Sigmoid colon (tissue), 7 donors: ENCODE results near the gene COL5A1. TPM values are rescaled to one million over a fixed set of nuclear protein-coding genes. Genes with fewer than 3 reads are reported as not detected.

Experiments
- DNase-seq: peaks from one replicate; pipeline ENCODE4 v3.0.0-alpha.2; 2019
- H3K27ac ChIP-seq, 4 donors: fragments of 200-600 bp; sonication (generic); one replicate each; pipeline ENCODE4 v1.5.1; 2016 to 2019; ENCODE audit warnings: mild to moderate bottlenecking in 1 of 4
- H3K27me3 ChIP-seq, 3 donors: fragments of 200-600 bp; sonication (generic); one replicate each; pipeline ENCODE4 v1.5.1; 2019; ENCODE audit warnings: mild to moderate bottlenecking in 1 of 3
- H3K36me3 ChIP-seq, 4 donors: fragments of 200-600 bp; sonication (generic); one replicate each; pipeline ENCODE4 v1.5.1; 2016 to 2019
- H3K4me1 ChIP-seq, 4 donors: fragments of 200-600 bp; sonication (generic); one replicate each; pipeline ENCODE4 v1.5.1; 2017 to 2019
- H3K4me3 ChIP-seq, 4 donors: fragments of 200-600 bp; sonication (generic); one replicate each; pipeline ENCODE4 v1.5.1; 2017 to 2019; ENCODE audit warnings: mild to moderate bottlenecking in 2 of 4, moderate library complexity in 1 of 4
- H3K9me3 ChIP-seq, 4 donors: fragments of 200-600 bp in 3 of 4; sonication (generic) in 3 of 4; one replicate each; pipeline versions ENCODE4 v1.5.1 to v1.6.1; 2013 to 2019
- EP300 ChIP-seq, 4 donors: sonication (generic); formaldehyde crosslinking; IDR thresholded peaks; one replicate each; pipeline ENCODE4 v1.6.1; 2017; ENCODE audit warnings: antibody characterized with exemption in 4 of 4
- POLR2A ChIP-seq, 2 donors: fragments of 450-650 bp; IDR thresholded peaks; one replicate each; pipeline ENCODE4 v1.6.1; 2016; ENCODE audit warnings: antibody characterized with exemption in 2 of 2, mild to moderate bottlenecking in 2 of 2, moderate library complexity in 2 of 2
- POLR2AphosphoS5 ChIP-seq, 4 donors: sonication (generic); formaldehyde crosslinking; IDR thresholded peaks; one replicate each; pipeline ENCODE4 v1.6.1; 2017; ENCODE audit warnings: antibody characterized with exemption in 4 of 4
- WGBS, 2 donors: extraction: QIAGEN DNeasy Blood & Tissue Kit; methylation state at CpG; one replicate each; pipeline ENCODE4 v1.1.7; 2013; 5-methylcytosine and 5-hydroxymethylcytosine counted together
- intact Hi-C: fragments of 100-400 bp; cut with DNase I; formaldehyde crosslinking; loops from one replicate; pipeline ENCODE4 v1.15.1; 2023
- polyA plus RNA-seq, 3 donors: library from polyadenylated mRNA; stranded (reverse); fragments of 200-250 nt; gene quantifications; one replicate each; pipeline ENCODE4 v1.2.3, GENCODE V29; 2013
- total RNA-seq, 4 donors: library from RNA; depleted of rRNA; stranded (reverse); fragments of >200 nt; gene quantifications; one replicate each; pipeline ENCODE4 v1.1.0, GENCODE V29; 2016
- TF ChIP-seq, protein P1 (sequence below), 4 experiments: fragments of 450-650 bp in 3 of 4; fragments of 200-600 bp in 1 of 4; IDR thresholded peaks; one replicate each; pipeline ENCODE4 v1.5.1; 2016 to 2019; ENCODE audit warnings: antibody characterized with exemption in 4 of 4, mild to moderate bottlenecking in 3 of 4, moderate library complexity in 2 of 4
- donor health status: healthy with polysubstance abuse.
- donor health status: Bipolar disorder and iron deficiency.
- donor health status: healthy.

The COL5A1 gene
- total and polyA plus RNA-seq, 7 donors: 4.2 to 168 (median 24.2) TPM

DNA sequence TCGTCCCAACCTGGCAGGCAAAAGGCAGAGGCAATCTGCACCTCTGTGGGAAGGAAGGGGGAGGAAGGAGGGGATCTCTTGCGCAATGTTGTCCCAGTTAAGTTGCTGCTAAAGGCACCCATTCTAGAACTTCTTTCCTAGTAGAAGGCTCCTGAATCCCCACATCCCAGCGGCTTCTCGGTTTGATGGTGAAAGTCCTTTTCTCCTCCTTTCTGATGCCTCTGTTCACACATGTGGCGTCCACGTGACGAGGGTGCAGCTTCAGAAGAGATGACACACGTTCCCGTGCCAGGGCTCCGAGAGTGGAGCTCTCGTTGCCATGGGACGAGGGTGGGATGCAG, 142.1 kb downstream of the COL5A1 start:
- intact Hi-C loops: no loop called here
- Histone ChIP-seq H3K27ac (no peak overlapping the region), H3K36me3 (peaks cover 8 to 73% (median 33%) of the 10 kb centered on the region in 4 donors), H3K9me3 (no peaks in the 10 kb centered on the region), H3K4me3 (no peak overlapping the region), H3K27me3 (no peaks in the 10 kb centered on the region), H3K4me1 (peaks cover 0 to 16% (median 11%) of the 10 kb centered on the region in 4 donors)
- TF ChIP-seq, protein P1, sequence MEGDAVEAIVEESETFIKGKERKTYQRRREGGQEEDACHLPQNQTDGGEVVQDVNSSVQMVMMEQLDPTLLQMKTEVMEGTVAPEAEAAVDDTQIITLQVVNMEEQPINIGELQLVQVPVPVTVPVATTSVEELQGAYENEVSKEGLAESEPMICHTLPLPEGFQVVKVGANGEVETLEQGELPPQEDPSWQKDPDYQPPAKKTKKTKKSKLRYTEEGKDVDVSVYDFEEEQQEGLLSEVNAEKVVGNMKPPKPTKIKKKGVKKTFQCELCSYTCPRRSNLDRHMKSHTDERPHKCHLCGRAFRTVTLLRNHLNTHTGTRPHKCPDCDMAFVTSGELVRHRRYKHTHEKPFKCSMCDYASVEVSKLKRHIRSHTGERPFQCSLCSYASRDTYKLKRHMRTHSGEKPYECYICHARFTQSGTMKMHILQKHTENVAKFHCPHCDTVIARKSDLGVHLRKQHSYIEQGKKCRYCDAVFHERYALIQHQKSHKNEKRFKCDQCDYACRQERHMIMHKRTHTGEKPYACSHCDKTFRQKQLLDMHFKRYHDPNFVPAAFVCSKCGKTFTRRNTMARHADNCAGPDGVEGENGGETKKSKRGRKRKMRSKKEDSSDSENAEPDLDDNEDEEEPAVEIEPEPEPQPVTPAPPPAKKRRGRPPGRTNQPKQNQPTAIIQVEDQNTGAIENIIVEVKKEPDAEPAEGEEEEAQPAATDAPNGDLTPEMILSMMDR (IDR thresholded peaks at IDR 0.05): no peak
- TF ChIP-seq POLR2A (IDR thresholded peaks at IDR 0.05) (no peak), EP300 (IDR thresholded peaks at IDR 0.05) (no peak), POLR2AphosphoS5 (IDR thresholded peaks at IDR 0.05) (peak in 1 of 4 donors; percentile 15)
- peak; percentile 84 for DNase-seq
- 72 to 82% methylated on average over 12 of the region's 12 CpGs for WGBS, 2 donors

DNA sequence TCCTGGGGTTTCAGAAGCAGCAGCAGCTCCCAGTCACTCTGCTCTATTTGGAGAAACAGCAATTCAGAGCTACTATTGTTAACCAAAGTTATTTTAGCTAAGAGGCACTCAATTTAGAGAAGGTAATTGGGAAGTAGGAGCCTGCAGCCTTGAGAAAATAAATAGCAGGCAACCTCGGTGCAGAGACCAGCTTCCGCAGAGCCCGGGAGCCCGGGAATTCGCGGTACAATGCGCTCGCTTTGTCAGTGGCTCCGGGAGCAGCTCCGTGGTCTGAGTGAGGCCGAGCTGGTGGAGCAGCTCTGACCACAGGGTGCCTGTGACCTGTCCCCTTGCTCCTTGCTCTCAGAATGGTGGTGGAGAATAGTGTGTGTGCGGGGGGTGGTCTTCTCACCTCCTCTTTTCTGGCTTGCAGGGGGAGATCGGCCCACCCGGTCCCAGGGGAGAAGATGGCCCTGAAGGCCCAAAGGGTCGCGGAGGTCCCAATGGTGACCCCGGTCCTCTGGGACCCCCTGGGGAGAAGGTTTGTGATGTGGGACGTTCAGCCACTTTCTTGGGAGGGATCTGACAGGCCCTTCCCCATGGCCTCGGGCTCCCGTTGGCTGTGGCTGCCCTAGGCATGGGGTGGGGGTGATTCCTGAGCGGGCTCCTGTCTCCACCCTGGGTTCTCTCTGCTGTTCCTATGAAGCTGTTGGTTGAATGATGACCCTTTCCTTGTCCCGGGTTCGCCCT, 143.1 kb downstream of the COL5A1 start:
- 74 to 80% methylated on average over 23 of the region's 23 CpGs for whole genome bisulfite sequencing, 2 donors
- H3K4me3 ChIP-seq: no peak overlapping the region
- TF ChIP-seq POLR2AphosphoS5 (IDR thresholded peaks at IDR 0.05) (no peak), EP300 (IDR thresholded peaks at IDR 0.05) (no peak), POLR2A (IDR thresholded peaks at IDR 0.05) (no peak)
- TF ChIP-seq, protein P1 (IDR thresholded peaks at IDR 0.05): no peak
- H3K27me3 ChIP-seq: no peaks in the 10 kb centered on the region
- no peaks in the 10 kb centered on the region for H3K9me3 ChIP-seq
- peaks cover 0 to 11% (median 5%) of the 10 kb centered on the region in 4 donors for H3K4me1 ChIP-seq
- H3K36me3 ChIP-seq: peaks cover 8 to 79% (median 38%) of the 10 kb centered on the region in 4 donors
- intact Hi-C loops: no loop called here
- no peak for DNase-seq
- peak overlapping the region in 3 of 4 donors; percentile 5 to 31 (median 5) for H3K27ac ChIP-seq

DNA sequence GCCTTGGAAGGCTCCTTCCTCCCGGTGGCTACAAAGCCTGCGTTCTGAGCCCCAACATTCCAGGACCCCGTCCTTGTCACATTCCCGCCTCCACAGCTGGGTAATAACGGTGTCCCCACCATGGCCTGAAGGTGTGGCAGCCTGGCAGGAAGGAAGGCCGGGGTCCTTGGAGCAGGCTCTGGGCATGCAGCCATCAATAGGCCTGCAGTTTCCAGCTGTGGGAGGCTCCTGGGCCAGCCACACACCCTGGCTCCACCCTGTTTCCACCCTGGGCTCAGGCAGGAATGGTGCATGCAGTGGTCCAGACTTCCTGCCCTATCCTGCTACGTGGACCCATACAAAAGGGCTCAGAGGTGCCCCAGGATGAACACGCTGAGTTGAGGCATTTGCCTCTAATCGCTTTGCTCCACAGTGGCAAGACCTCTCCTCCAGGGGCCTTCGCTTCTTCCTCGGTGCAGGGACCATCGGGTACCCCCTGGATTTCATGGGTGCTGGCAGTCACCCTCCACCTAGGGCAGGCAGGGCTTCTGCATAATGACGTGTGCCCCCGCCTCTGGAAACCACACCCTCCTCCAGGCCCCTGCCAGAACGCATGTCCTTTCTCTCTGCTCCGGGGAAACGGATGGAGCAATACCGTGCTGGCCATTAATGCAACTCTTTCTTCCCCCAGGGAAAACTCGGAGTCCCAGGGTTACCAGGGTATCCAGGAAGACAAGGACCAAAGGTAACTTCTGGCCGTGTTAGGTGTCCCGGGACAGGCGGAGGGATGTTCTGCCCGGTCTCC, 143.9 kb downstream of the COL5A1 start:
- Histone ChIP-seq H3K4me1 (peaks cover 0 to 10% (median 5%) of the 10 kb centered on the region in 4 donors), H3K27me3 (no peaks in the 10 kb centered on the region), H3K27ac (peak overlapping the region in 2 of 4 donors; percentile 5 to 31), H3K4me3 (no peak overlapping the region), H3K36me3 (peaks cover under 1 to 74% (median 33%) of the 10 kb centered on the region in 4 donors), H3K9me3 (no peaks in the 10 kb centered on the region)
- intact Hi-C loops: no loop called here
- DNase-seq: no peak
- TF ChIP-seq EP300 (IDR thresholded peaks at IDR 0.05) (no peak), POLR2AphosphoS5 (IDR thresholded peaks at IDR 0.05) (no peak), POLR2A (IDR thresholded peaks at IDR 0.05) (no peak)
- TF ChIP-seq, protein P1 (IDR thresholded peaks at IDR 0.05): no peak
- WGBS, 2 donors: 69 to 80% methylated on average over 23 of the region's 23 CpGs

DNA sequence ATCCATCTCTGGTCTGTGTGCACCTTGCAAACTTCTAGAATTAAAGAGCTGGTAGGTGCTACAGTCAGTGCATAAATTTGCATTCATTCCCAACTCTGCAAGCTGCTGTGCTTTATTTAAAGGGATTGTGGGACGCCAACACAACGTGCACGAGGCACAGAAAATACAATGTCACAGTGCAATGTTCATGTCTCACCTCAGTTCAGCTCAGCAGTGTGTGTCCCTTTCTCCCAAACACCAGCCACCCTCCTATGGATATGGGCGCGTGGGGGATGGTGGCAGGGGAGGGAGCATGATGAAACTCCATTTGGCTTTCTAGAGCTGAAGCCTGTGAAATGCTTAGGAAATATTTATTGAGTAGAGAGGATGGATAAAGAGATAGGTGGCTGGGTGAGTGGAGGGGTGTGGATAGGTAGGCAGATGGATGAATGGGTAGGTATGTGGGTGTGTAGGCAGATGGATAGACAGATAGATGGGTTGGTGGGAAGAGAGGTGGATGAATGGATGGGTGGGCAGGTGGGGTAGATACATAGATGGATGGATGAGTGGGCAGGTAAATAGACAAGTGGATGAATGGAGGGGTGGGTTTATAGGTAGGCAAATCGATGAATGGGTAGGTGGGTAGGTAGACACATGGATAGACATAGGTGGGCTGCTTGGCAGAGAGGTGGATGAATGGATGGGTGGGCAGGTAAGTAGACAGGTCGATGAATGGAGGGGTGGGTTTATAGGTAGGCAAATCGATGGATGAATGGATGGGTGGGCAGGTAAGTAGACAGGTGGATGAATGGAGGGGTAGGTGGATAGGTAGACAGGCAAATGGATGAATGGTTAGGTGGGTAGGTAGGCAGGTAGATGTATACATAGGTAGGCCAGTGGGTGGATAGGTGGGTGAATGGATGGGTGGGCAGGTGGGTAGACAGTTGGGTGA, 146.3 kb downstream of the COL5A1 start:
- Histone ChIP-seq H3K9me3 (no peaks in the 10 kb centered on the region), H3K27me3 (no peaks in the 10 kb centered on the region), H3K4me3 (no peak overlapping the region), H3K4me1 (peaks cover 0 to 10% (median 5%) of the 10 kb centered on the region in 4 donors), H3K27ac (no peak overlapping the region), H3K36me3 (peaks cover 6 to 67% (median 32%) of the 10 kb centered on the region in 4 donors)
- no peak for DNase-seq
- WGBS, 2 donors: 69 to 78% methylated on average over 8 of the region's 8 CpGs
- no peak for TF ChIP-seq POLR2AphosphoS5 (IDR thresholded peaks at IDR 0.05)
- TF ChIP-seq, protein P1 (IDR thresholded peaks at IDR 0.05): no peak
- no peak for TF ChIP-seq POLR2A (IDR thresholded peaks at IDR 0.05)
- no peak for TF ChIP-seq EP300 (IDR thresholded peaks at IDR 0.05)
- intact Hi-C loops: no loop called here
